T-helper 1 cell treated with Interleukin-12 subunit alpha and Interleukin-12 subunit beta and Interleukin-4 antibody, amounts not matched to agents 30 μg/mL and 1 μg/mL, for 36 hours (primary cell): ENCODE data around the gene ATF3.

Experiments
- H3K27ac Mint-ChIP-seq: one replicate; pipeline ENCODE4 v1.8.0; 2021; ENCODE audit warnings: mild to moderate bottlenecking, mixed read lengths
- H3K27me3 Mint-ChIP-seq: one replicate; pipeline ENCODE4 v1.8.0; 2021; ENCODE audit warnings: low read depth, mixed read lengths
- H3K36me3 Mint-ChIP-seq: one replicate; pipeline ENCODE4 v1.8.0; 2021; ENCODE audit warnings: low read depth, mixed read lengths
- H3K4me1 Mint-ChIP-seq: one replicate; pipeline ENCODE4 v1.8.0; 2021; ENCODE audit warnings: low read depth, mixed read lengths
- H3K4me3 Mint-ChIP-seq: one replicate; pipeline ENCODE4 v1.8.0; 2021; ENCODE audit warnings: mild to moderate bottlenecking, moderate library complexity, mixed read lengths
- H3K9me3 Mint-ChIP-seq: one replicate; pipeline ENCODE4 v1.8.0; 2021; ENCODE audit warnings: mixed read lengths

ATF3 gene

DNA sequence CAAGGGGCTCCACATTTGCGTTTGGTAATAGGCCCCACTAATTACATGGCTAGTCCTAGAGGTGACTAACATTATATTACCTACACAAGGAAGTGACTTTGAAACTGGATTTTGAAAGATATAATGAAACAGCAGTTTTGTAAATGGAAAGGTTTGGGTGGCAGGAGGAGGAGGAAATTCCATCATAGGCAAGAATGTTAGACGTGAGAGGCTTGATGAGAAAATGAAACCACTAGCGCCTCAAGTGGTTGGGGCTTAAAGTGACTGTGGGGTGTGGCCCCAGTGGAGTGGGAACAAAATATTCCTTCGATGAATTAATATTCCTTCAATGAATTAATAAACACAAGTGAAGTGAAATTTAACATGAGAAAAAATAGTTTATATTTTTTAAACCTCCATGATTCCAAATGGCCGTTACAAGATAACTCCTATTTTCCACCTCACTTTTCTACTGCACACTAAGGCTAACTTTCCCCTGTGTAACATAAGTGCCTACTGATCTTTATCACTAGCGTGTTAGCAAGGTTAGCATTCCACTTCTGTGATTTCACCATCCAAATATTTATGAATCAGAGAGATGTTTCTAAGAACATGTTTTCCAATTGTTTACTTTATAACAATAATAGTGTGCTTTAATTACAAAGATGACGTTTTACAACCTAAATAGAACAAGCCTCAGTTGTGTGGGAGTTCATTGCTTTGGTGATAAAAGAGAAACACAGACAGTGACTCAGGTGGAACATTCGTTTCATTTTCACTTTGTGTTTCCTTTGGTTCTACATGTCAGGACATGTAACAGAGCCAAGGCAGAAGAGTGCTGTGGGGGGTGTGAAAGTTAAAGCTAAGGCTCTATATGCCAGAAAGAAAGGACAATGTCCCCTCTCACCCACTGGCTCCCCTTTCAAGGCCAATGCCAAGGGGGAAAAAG, 12.5 kb upstream of the ATF3 start:
- peaks cover 10% of the 10 kb centered on the region for H3K36me3 Mint-ChIP-seq
- peaks cover 17% of the 10 kb centered on the region for H3K27me3 Mint-ChIP-seq
- H3K4me1 Mint-ChIP-seq = peaks cover 22% of the 10 kb centered on the region
- no peaks in the 10 kb centered on the region for H3K9me3 Mint-ChIP-seq
- H3K27ac Mint-ChIP-seq = peak overlapping the region; percentile 98
- peak overlapping the region; percentile 77 for H3K4me3 Mint-ChIP-seq

DNA sequence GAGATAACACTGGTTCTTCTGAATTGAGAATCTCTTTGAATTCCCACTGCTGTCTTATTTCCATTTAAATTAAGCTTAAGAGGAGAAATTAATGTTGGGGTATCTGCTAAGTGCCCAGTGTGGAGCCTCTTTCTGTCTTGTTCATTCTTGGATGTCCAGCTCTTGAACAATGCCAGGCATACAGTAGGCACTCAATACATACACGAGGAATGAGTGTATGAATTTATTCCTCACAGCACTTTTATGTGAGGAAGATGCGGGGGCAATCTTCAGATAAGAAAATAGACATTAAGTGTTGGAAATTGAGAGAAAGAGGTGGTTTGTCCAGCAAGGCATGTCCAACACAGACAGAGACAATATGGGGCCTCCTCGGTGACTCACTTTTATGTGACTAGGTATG, 11.8 kb upstream of the ATF3 start:
- Mint-ChIP-seq H3K27ac (peak overlapping the region; percentile 98), H3K4me1 (peaks cover 22% of the 10 kb centered on the region), H3K4me3 (peak overlapping the region; percentile 77), H3K36me3 (peaks cover 10% of the 10 kb centered on the region), H3K9me3 (no peaks in the 10 kb centered on the region), H3K27me3 (peaks cover 17% of the 10 kb centered on the region)

DNA sequence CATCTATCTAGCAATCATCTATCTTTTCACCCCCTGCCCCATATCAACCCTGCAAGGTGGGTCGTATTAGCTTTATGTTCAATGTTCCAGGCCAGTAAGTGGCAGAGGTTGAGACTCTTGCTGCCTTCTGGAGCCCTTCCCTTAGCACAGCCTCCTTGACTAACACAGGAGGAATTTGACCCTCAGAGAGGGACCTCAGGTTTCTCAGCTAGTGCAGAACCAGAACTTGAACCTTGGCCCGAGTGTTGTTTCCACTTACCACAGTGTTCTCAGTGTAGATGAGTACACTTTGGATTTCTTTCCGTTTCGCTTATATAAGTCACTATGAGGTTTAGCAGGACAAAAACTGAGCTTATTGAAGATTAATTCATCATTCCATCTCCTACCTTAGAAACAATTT, 11.1 kb upstream of the ATF3 start:
- peaks cover 10% of the 10 kb centered on the region for H3K36me3 Mint-ChIP-seq
- peak overlapping the region; percentile 30 for H3K4me3 Mint-ChIP-seq
- H3K9me3 Mint-ChIP-seq = no peaks in the 10 kb centered on the region
- H3K4me1 Mint-ChIP-seq = peaks cover 22% of the 10 kb centered on the region
- H3K27ac Mint-ChIP-seq = peak overlapping the region; percentile 98
- H3K27me3 Mint-ChIP-seq = peaks cover 20% of the 10 kb centered on the region

DNA sequence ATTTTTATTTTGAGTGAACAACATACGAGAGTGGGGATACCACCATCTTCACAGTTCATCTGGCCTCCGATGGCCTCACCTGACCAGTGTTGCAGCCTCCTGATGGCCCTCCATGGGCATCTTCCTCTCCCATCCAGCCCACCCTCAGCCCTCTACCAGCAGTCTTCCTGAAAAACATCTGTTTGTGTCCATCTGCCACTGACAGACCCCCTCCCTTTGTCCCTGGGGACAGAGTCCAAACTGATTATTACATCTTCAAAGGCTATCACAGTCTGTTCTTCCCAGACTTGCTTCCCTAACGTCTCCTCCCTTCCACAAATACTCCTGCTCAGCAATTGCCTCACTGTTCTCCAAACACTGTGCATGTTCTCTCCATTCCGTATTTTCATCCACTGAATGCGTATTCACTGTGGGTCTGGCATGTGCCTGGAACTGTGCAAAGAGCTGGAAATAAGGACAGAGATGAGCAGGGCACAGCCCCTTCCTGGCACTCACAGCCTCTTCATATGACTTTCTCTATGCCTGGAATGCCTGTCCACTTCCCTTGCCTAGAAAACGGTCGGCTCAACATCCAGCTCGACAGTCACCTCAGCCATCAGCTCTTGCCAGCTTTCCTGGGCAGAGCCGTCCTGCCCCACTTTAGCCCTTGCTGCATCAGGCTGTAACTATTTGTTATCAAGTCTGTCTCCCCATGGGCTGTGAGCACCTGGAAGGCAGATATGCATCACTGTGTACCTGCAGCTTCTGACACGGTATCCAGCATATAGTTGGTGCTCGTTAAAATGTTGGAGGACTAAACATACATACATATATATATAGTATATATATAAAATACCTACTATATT, 8.3 kb upstream of the ATF3 start:
- Mint-ChIP-seq H3K4me3 (no peak overlapping the region), H3K36me3 (peaks cover 14% of the 10 kb centered on the region), H3K27ac (no peak overlapping the region), H3K9me3 (no peaks in the 10 kb centered on the region), H3K4me1 (peaks cover 18% of the 10 kb centered on the region), H3K27me3 (peaks cover 47% of the 10 kb centered on the region)

DNA sequence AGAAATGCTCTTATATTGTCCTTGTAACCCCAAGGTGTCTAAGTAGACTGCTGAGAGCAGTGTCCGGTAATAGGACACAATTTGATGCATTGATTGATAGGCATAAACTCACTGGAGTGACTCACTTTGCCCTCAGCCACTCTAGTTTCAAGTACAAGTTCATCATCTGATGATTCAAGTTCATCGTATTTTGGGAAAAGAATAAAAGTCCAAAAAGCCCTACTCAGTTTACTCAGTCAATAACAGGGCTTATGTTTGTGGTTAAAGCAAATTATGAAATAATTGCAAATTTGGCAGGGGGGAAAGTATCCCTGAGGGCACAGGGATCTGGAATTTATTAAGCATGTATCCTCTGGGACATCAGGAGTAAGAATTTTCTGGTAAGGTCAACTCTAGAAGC, 7.6 kb upstream of the ATF3 start:
- H3K4me1 Mint-ChIP-seq = peaks cover 19% of the 10 kb centered on the region
- no peak overlapping the region for H3K4me3 Mint-ChIP-seq
- H3K36me3 Mint-ChIP-seq = peaks cover 15% of the 10 kb centered on the region
- no peaks in the 10 kb centered on the region for H3K9me3 Mint-ChIP-seq
- no peak overlapping the region for H3K27ac Mint-ChIP-seq
- peaks cover 53% of the 10 kb centered on the region for H3K27me3 Mint-ChIP-seq

DNA sequence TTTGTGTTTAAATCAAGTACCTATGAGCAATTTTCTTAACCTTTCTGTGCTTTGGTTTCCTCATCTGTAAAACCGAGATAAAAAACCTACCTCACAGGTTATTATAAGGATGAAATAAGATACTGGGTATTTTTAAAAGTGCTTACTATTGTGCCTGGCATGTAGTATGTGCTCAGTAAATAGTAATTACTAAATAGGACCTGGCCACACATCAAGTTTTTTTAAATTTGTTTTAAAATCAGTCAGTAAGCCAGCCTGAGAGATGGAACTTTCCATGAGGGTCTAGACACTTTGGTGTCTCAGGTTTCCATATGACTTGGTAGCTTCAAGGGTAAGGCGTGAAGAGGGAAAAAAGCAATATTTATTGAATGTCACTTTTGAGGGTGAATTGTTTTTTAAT, 7.0 kb upstream of the ATF3 start:
- Mint-ChIP-seq H3K4me1 (peaks cover 18% of the 10 kb centered on the region), H3K9me3 (no peaks in the 10 kb centered on the region), H3K36me3 (peaks cover 15% of the 10 kb centered on the region), H3K27me3 (peaks cover 59% of the 10 kb centered on the region), H3K4me3 (no peak overlapping the region), H3K27ac (no peak overlapping the region)

DNA sequence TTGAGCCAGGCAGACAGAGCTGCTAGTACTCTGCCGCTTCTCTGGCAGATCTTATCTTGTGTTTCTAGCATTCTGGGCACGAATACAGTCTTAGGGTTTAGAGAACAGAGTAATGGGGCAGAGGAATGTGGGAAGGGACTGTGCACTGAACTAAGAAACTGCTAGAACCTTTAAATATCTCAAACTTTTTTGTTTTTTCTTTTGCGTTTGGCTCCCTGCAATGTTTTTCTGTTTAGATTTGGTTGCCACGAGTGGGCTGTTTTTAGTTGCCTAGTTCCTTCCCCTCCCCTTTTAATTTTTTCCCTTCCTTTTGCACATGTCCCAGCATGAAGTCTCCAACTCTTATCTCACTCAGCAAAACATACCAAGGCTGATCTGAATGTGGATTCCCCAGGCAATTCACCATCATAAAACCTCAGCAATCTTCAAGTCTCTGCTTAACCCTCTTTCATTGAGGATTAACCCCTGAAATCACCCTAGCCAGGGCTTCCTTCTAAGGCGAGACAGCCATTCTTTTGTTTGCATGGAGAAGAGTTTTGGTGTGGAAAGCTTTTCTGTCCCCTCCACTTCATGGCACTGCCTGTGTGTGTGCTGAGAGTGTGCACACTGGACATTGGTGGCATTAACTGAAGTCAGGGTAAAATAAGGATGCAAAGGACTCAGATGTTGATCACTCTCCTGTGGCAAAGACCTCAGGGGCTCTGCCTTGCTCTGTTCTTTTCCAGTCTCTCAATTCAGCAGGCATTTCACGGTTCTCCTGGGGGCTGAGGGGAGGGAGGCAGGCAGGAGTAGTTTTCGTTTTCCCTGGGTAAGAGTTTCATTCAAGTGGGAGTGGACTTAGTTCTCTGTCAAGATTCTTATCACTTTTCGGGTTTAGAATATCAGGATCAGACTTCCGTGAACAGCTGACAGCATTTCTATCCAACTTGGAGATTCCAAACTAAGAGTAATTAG, 2.8 kb upstream of the ATF3 start:
- Mint-ChIP-seq H3K4me1 (peaks cover 32% of the 10 kb centered on the region), H3K27me3 (peaks cover 65% of the 10 kb centered on the region), H3K27ac (no peak overlapping the region), H3K4me3 (peak overlapping the region; percentile 22), H3K9me3 (no peaks in the 10 kb centered on the region), H3K36me3 (peaks cover 10% of the 10 kb centered on the region)

DNA sequence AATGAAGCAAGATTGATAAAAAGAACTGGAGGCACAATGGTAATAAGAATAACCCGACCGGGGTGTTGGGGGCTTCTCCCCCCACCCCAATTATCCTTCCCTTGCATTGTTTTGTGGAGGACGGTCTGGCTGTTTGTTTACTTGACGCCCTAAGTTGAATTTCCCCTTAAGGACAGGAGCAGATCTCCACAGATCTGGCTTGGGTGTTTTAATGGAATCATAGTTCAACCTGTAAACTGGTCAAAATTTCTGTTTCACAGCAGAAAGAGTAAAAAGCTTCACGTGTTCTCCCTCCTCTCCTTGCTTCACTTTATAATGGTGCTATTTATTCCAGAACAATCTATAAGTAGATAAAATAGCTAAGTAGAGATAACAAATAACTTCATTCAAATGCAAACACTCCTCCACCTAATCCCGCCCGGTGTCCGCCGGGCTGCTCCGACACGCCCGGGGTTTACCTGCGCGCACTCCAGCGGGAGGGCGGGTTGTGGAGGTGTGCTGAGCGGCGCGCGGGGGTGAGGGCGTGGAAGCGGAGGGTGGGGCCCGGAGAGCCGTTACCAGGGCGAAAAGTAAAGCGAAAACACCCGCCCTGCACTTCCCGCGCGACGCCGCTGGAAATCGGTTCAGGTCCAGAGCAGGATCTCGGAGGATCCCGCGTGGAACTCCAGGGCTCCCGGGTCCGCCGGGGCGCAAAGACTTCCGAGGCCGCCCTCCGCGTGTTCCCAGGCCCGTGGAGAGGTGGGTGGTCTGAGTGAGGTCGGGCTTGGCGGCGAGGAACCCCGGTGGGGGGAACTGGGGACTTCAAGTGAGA, 2.0 kb upstream of the ATF3 start:
- Mint-ChIP-seq H3K27me3 (peaks cover 59% of the 10 kb centered on the region), H3K36me3 (peaks cover 17% of the 10 kb centered on the region)

DNA sequence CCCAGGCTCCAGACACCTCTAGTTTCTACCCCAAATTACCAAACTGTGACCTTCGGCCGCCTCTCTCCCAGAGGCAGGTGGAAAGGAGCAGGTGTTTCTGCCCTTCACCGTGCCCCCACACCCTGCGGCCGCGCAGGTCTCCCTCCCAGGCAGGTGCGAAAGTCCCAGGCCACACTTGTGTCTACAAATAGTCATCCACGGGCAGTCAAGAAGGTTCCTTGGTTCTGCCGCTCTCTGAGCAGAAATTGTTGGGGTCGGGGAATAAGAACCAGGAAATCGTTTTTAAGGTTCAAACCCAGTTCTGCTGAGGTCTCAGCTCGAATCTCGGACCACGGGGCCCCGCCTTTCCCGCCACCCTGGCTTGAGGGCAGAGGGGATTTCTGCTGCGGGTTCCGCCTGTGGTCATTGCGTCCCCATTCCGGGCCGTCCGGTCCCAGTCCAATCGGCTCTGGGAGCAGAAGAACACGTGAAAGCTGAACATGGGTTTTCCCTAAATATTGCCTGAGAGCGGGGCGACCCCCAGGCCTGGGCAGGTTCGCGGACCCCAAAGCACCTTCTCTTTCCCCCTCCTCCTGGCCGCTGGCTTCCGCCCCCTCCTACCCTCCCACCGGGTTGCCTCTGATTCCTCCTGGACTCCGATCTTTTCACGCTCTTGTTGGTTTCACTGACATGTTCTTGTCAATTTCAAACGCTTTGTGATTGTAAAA, 1.2 kb upstream of the ATF3 start:
- Mint-ChIP-seq H3K4me1 (peaks cover 43% of the 10 kb centered on the region), H3K27me3 (peaks cover 52% of the 10 kb centered on the region), H3K27ac (peak overlapping the region; percentile 99), H3K36me3 (peaks cover 17% of the 10 kb centered on the region), H3K9me3 (no peaks in the 10 kb centered on the region), H3K4me3 (peak overlapping the region; percentile 90)

More for the DNA sequence above, 2.0 kb upstream of the ATF3 start:
- peaks cover 40% of the 10 kb centered on the region for H3K4me1 Mint-ChIP-seq
- peak overlapping the region; percentile 85 for H3K27ac Mint-ChIP-seq
- H3K9me3 Mint-ChIP-seq = no peaks in the 10 kb centered on the region
- peak overlapping the region; percentile 90 for H3K4me3 Mint-ChIP-seq

DNA sequence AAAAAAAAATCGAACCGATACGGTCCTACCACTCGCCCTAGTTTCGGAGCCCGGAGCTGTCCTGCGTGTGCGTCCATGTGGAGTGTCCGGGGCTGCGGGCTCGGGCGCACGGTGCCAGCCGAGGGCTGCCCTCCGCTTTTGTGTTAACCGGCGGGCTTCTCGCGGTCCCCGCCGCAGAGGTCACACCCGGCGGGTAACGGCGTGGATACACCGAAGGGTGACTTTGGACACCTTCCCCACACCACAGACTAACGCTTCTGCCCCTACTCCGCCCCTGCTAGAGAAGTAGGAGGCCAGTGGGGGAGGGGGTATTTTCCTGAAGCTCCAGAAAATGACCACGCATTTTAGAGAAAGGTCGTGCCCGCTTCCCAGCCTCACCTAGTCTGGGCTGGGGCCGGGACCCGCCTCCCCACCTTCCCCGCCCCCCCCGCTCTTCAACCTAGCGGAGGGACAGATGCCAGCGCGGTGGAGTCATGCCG, 609 bp upstream of the ATF3 start:
- peaks cover 48% of the 10 kb centered on the region for H3K4me1 Mint-ChIP-seq
- H3K4me3 Mint-ChIP-seq = peak overlapping the region; percentile 90
- peaks cover 17% of the 10 kb centered on the region for H3K36me3 Mint-ChIP-seq
- peaks cover 47% of the 10 kb centered on the region for H3K27me3 Mint-ChIP-seq
- H3K9me3 Mint-ChIP-seq = no peaks in the 10 kb centered on the region
- peak overlapping the region; percentile 99 for H3K27ac Mint-ChIP-seq

DNA sequence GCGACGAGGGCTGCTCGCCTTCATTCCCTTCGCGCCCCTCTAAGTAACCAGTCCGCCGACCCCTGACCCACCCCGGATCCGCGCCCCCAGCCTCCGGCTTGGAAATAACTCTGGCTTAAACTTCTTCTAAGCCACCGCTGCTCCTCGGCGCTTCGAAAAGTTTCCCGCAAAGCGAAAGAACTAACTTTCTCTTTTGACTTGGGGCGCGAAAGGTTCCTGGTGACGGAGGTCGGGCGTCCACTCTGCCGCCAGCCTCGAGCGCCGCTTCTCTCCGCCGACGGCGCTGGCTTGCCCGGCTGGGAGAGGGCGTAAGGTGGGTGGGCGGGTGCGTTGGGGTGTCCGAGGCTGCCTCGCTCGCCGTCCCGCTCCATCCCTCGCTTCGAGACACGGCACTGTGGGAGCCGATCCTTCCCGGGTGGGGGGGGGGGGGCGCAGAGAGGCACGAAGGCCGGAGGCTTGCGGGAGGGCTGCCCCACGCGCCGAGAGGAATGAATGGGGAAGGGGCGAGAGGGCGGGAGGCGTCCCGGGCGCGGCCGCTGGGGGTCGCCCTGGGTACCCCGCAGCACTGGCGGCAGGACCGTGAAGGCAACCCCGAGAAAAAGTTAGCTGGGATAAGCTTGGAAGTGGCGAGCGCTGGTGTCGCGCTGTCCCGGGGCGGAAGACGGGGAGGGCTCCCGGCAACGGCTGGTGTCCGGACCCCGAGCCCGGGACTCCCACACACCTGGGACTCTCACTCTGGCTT, 569 bp downstream of the ATF3 start:
- H3K27ac Mint-ChIP-seq = peak overlapping the region; percentile 99
- peaks cover 17% of the 10 kb centered on the region for H3K36me3 Mint-ChIP-seq
- no peaks in the 10 kb centered on the region for H3K9me3 Mint-ChIP-seq
- H3K27me3 Mint-ChIP-seq = peaks cover 36% of the 10 kb centered on the region
- peaks cover 59% of the 10 kb centered on the region for H3K4me1 Mint-ChIP-seq
- peak overlapping the region; percentile 90 for H3K4me3 Mint-ChIP-seq
